Nephron progenitor cell (in vitro differentiated cells): ENCODE measurements around the gene BTNL3.
A peak's percentile ranks its signal among the peaks of the same experiment; 100 is the strongest.

Source experiments
- DNase-seq: peaks from one replicate; pipeline ENCODE4 v3.0.0; 2021
- H3K27ac Mint-ChIP-seq: 2 replicates; pipeline ENCODE4 v1.8.0; 2021; ENCODE audit warnings: mild to moderate bottlenecking, moderate library complexity, mixed read lengths
- H3K27me3 Mint-ChIP-seq: 2 replicates; pipeline ENCODE4 v1.8.0; 2021; ENCODE audit warnings: mild to moderate bottlenecking, low read depth, mixed read lengths; ENCODE audit not compliant: poor library complexity
- H3K36me3 Mint-ChIP-seq: 2 replicates; pipeline ENCODE4 v1.8.0; 2021; ENCODE audit warnings: low read depth, mixed read lengths
- H3K4me1 Mint-ChIP-seq: 2 replicates; pipeline ENCODE4 v1.8.0; 2021; ENCODE audit warnings: mixed read lengths
- H3K4me3 Mint-ChIP-seq: 2 replicates; pipeline ENCODE4 v1.8.0; 2021; ENCODE audit warnings: mild to moderate bottlenecking, moderate library complexity, mixed read lengths
- H3K9me3 Mint-ChIP-seq: 2 replicates; pipeline ENCODE4 v1.8.0; 2021; ENCODE audit warnings: mild to moderate bottlenecking, moderate library complexity, mixed read lengths
- CTCF ChIP-seq: fragments of 200-600 bp; sonication (generic); IDR thresholded peaks from 2 replicates; pipeline ENCODE4 v1.5.0; 2021; ENCODE audit warnings: antibody characterized with exemption

BTNL3 gene

GRCh38 chr5:181028032-181028819 is 39.6 kb downstream of the BTNL3 start:
- H3K27me3 Mint-ChIP-seq: peaks cover 37% of the 10 kb centered on the region
- peaks cover 16% of the 10 kb centered on the region for H3K9me3 Mint-ChIP-seq
- H3K4me1 Mint-ChIP-seq: no peaks in the 10 kb centered on the region
- no peak overlapping the region for H3K27ac Mint-ChIP-seq
- peak overlapping the region; percentile 78 for H3K4me3 Mint-ChIP-seq
- H3K36me3 Mint-ChIP-seq: no peaks in the 10 kb centered on the region
- no peak for TF ChIP-seq CTCF
- no peak for DNase-seq

- H3K4me1 Mint-ChIP-seq: no peaks in the 10 kb centered on the region
- H3K9me3 Mint-ChIP-seq: peaks cover 11% of the 10 kb centered on the region
- no peak overlapping the region for H3K27ac Mint-ChIP-seq
- no peaks in the 10 kb centered on the region for H3K36me3 Mint-ChIP-seq
- DNase-seq: no peak
- peaks cover 19% of the 10 kb centered on the region for H3K27me3 Mint-ChIP-seq
- TF ChIP-seq CTCF: no peak
- no peak overlapping the region for H3K4me3 Mint-ChIP-seq
Observed at GRCh38 chr5:181031716-181032115, 43.1 kb downstream of the BTNL3 start.

GRCh38 chr5:181035991-181036815 is 47.6 kb downstream of the BTNL3 start:
- no peak for TF ChIP-seq CTCF
- no peak overlapping the region for H3K4me3 Mint-ChIP-seq

GRCh38 chr5:181036816-181037364 is 48.2 kb downstream of the BTNL3 start:
- Mint-ChIP-seq H3K36me3 (no peaks in the 10 kb centered on the region), H3K4me3 (no peak overlapping the region), H3K4me1 (no peaks in the 10 kb centered on the region), H3K27me3 (peaks cover 28% of the 10 kb centered on the region), H3K27ac (no peak overlapping the region), H3K9me3 (peaks cover 7% of the 10 kb centered on the region)
- no peak for TF ChIP-seq CTCF
- DNase-seq: no peak

More at GRCh38 chr5:181035991-181036815, 47.6 kb downstream of the BTNL3 start:
- Mint-ChIP-seq H3K9me3 (peaks cover 11% of the 10 kb centered on the region), H3K27me3 (peaks cover 22% of the 10 kb centered on the region), H3K36me3 (no peaks in the 10 kb centered on the region), H3K27ac (no peak overlapping the region), H3K4me1 (no peaks in the 10 kb centered on the region)
- no peak for DNase-seq

- H3K27me3 Mint-ChIP-seq: peaks cover 34% of the 10 kb centered on the region
- no peak overlapping the region for H3K4me3 Mint-ChIP-seq
- no peaks in the 10 kb centered on the region for H3K36me3 Mint-ChIP-seq
- no peaks in the 10 kb centered on the region for H3K4me1 Mint-ChIP-seq
- TF ChIP-seq CTCF: no peak
- H3K9me3 Mint-ChIP-seq: peaks cover 4% of the 10 kb centered on the region
- no peak overlapping the region for H3K27ac Mint-ChIP-seq
- no peak for DNase-seq
Observed at GRCh38 chr5:181037365-181037861, 48.8 kb downstream of the BTNL3 start.
